GM20000 (cell line): ENCODE results near the gene CHL1.

Source experiments
- DNase-seq: peaks from one replicate; pipeline ENCODE4 v3.0.0; 2012; ENCODE audit warnings: low spot score
- CTCF ChIP-seq: IDR thresholded peaks from 2 replicates; pipeline ENCODE4 v1.5.1; 2012; ENCODE audit warnings: mild to moderate bottlenecking, control low read depth; ENCODE audit errors: extremely low read depth, missing control alignments

CHL1 gene

GRCh38 chr3:426072-426471 lies 229.5 kb downstream of the CHL1 start:
- DNase-seq, result no peak
- no peak for TF ChIP-seq CTCF

GRCh38 chr3:427128-427527 lies 230.6 kb downstream of the CHL1 start:
- no peak for DNase-seq
- no peak for TF ChIP-seq CTCF

- DNase-seq, result no peak
- no peak for TF ChIP-seq CTCF
Observed at GRCh38 chr3:430186-430585, 233.6 kb downstream of the CHL1 start.

GRCh38 chr3:435161-435560 lies 238.6 kb downstream of the CHL1 start:
- DNase-seq, result no peak
- no peak for TF ChIP-seq CTCF

- DNase-seq, result no peak
- no peak for TF ChIP-seq CTCF
Observed at GRCh38 chr3:436053-436452, 239.5 kb downstream of the CHL1 start.

- no peak for TF ChIP-seq CTCF
- DNase-seq, result no peak
Observed at GRCh38 chr3:440826-441225, 244.3 kb downstream of the CHL1 start.

GRCh38 chr3:445960-446359 lies 249.4 kb downstream of the CHL1 start:
- no peak for TF ChIP-seq CTCF
- DNase-seq, result no peak
